IMR-90 (cell line): ENCODE measurements around the gene SLCO3A1. TPM values are rescaled to one million over a fixed set of nuclear protein-coding genes. Genes with fewer than 3 reads are reported as not detected.

Experiments
- ATAC-seq: fragments of 200-7000 bp; cut with Tn5 transposase; 2 replicates; pipeline ENCODE4 v1.9.1; 2020; ENCODE audit warnings: low read depth, mild to moderate bottlenecking, moderate library complexity
- BruUV-seq: library from RNA; stranded (reverse); fragments of 400-500 nt; replicated peaks from 2 replicates; lab custom pipeline; 2021; lab: Mats Ljungman, UMichigan
- CTCF ChIA-PET: fragments of 300-600 bp; formaldehyde crosslinking; extraction: SDS; loops from one replicate; lab custom pipeline; 2021; ENCODE audit warnings: antibody characterized with exemption; lab: Yijun Ruan, JAX
- POLR2A ChIA-PET: fragments of 300-600 bp; sonication (Branson Sonifier 250); formaldehyde crosslinking; loops from one replicate; lab custom pipeline; 2022; ENCODE audit warnings: antibody characterized with exemption; ENCODE audit not compliant: unreplicated experiment; lab: Charles Lee
- DNase-seq: peaks from one replicate; pipeline ENCODE4 v3.0.0; 2013
- H2AFZ ChIP-seq: replicated peaks from 2 replicates; pipeline ENCODE3; 2013; ENCODE audit warnings: low read length, mild to moderate bottlenecking; ENCODE audit not compliant: poor library complexity
- H2AK5ac ChIP-seq: 2 replicates; pipeline ENCODE4 v1.6.1; 2013; ENCODE audit warnings: low read depth, low read length, inconsistent platforms
- H2AK9ac ChIP-seq: replicated peaks from 2 replicates; pipeline ENCODE3; 2013; ENCODE audit warnings: mild to moderate bottlenecking, low read depth, low read length, moderate library complexity; ENCODE audit not compliant: poor library complexity
- H2BK120ac ChIP-seq: 2 replicates; pipeline ENCODE4 v1.6.1; 2013; ENCODE audit warnings: low read depth, low read length, inconsistent platforms
- H2BK15ac ChIP-seq: 3 replicates; pipeline ENCODE4 v1.6.1; 2013; ENCODE audit warnings: low read depth, low read length, inconsistent platforms
- H2BK20ac ChIP-seq: 2 replicates; pipeline ENCODE4 v1.6.1; 2013; ENCODE audit warnings: low read depth, mild to moderate bottlenecking, inconsistent platforms, low read length, moderate library complexity
- H2BK5ac ChIP-seq: 2 replicates; pipeline ENCODE4 v1.6.1; 2013; ENCODE audit warnings: mild to moderate bottlenecking, low read depth, low read length, inconsistent platforms; ENCODE audit not compliant: poor library complexity, severe bottlenecking
- H3K14ac ChIP-seq: replicated peaks from 2 replicates; pipeline ENCODE4 v1.6.1; 2013; ENCODE audit warnings: low read depth, low read length, inconsistent platforms
- H3K18ac ChIP-seq: 2 replicates; pipeline ENCODE4 v1.6.1; 2013; ENCODE audit warnings: low read depth, low read length, control low read depth
- H3K23ac ChIP-seq: 2 replicates; pipeline ENCODE4 v1.6.1; 2013; ENCODE audit warnings: low read depth, low read length, inconsistent platforms
- H3K27ac ChIP-seq: 2 replicates; pipeline ENCODE4 v1.5.1; 2013; ENCODE audit warnings: mild to moderate bottlenecking, control low read depth, low read length; ENCODE audit not compliant: insufficient read depth
- H3K27me3 ChIP-seq: 2 replicates; pipeline ENCODE4 v1.6.1; 2013; ENCODE audit warnings: low read length; ENCODE audit not compliant: control insufficient read depth, insufficient read depth
- H3K36me3 ChIP-seq: 2 replicates; pipeline ENCODE4 v1.6.1; 2013; ENCODE audit warnings: low read length, mixed read lengths; ENCODE audit not compliant: control insufficient read depth, insufficient read depth
- H3K4ac ChIP-seq: 2 replicates; pipeline ENCODE4 v1.6.1; 2013; ENCODE audit warnings: low read depth, low read length, inconsistent platforms
- H3K4me1 ChIP-seq: 2 replicates; pipeline ENCODE4 v1.6.1; 2013; ENCODE audit warnings: low read length, mixed read lengths; ENCODE audit not compliant: control insufficient read depth, insufficient read depth
- H3K4me2 ChIP-seq: 2 replicates; pipeline ENCODE4 v1.6.1; 2013; ENCODE audit warnings: low read depth, mild to moderate bottlenecking, control low read depth, low read length, moderate library complexity
- H3K4me3 ChIP-seq: 2 replicates; pipeline ENCODE4 v1.5.1; 2013; ENCODE audit warnings: low read depth, mild to moderate bottlenecking, control low read depth, low read length, moderate library complexity; ENCODE audit not compliant: insufficient read depth
- H3K56ac ChIP-seq: 2 replicates; pipeline ENCODE4 v1.6.1; 2013; ENCODE audit warnings: low read length, inconsistent platforms; ENCODE audit not compliant: insufficient read depth; ENCODE audit errors: extremely low read depth
- H3K79me1 ChIP-seq, 2 experiments: 2 replicates each; pipeline ENCODE4 v1.6.1; 2013; ENCODE audit warnings: low read length in 2 of 2, inconsistent platforms in 1 of 2, low read depth in 1 of 2
- H3K9ac ChIP-seq: 2 replicates; pipeline ENCODE4 v1.6.1; 2013; ENCODE audit warnings: low read depth, low read length, control low read depth
- H3K9me1 ChIP-seq: 2 replicates; pipeline ENCODE4 v1.6.1; 2013; ENCODE audit warnings: low read length, inconsistent platforms; ENCODE audit not compliant: insufficient read depth
- H3K9me3 ChIP-seq: 2 replicates; pipeline ENCODE4 v1.6.1; 2013; ENCODE audit warnings: low read length; ENCODE audit not compliant: control insufficient read depth, insufficient read depth
- H4K20me1 ChIP-seq: 2 replicates; pipeline ENCODE4 v1.6.1; 2013; ENCODE audit warnings: low read length, inconsistent platforms; ENCODE audit not compliant: insufficient read depth
- H4K5ac ChIP-seq: 2 replicates; pipeline ENCODE4 v1.6.1; 2013; ENCODE audit warnings: mild to moderate bottlenecking, low read depth, low read length, control low read depth
- H4K8ac ChIP-seq, 2 experiments: 2 replicates each; pipeline ENCODE4 v1.6.1; 2013; ENCODE audit warnings: low read depth in 2 of 2, low read length in 2 of 2, control low read depth in 1 of 2, inconsistent platforms in 1 of 2
- H4K91ac ChIP-seq: 2 replicates; pipeline ENCODE4 v1.6.1; 2013; ENCODE audit warnings: low read depth, low read length, inconsistent platforms; ENCODE audit not compliant: insufficient read depth
- BHLHE40 ChIP-seq: fragments of 150-350 bp; IDR thresholded peaks from 2 replicates; pipeline ENCODE4 v1.6.1; 2016; ENCODE audit warnings: mild to moderate bottlenecking, low read depth, low read length
- CEBPB ChIP-seq: IDR thresholded peaks from 2 replicates; pipeline ENCODE4 v1.6.1; 2012; ENCODE audit warnings: low read depth, low read length, improper control_type of control experiment
- CHD1 ChIP-seq: IDR thresholded peaks from 2 replicates; pipeline ENCODE4 v1.6.1; 2012; ENCODE audit warnings: low read depth, low read length, improper control_type of control experiment
- FOS ChIP-seq: fragments of 150-350 bp; IDR thresholded peaks from 2 replicates; pipeline ENCODE4 v1.6.1; 2016; ENCODE audit warnings: low read depth, low read length
- MAFK ChIP-seq: IDR thresholded peaks from 2 replicates; pipeline ENCODE4 v1.6.1; 2012; ENCODE audit warnings: low read depth, low read length, improper control_type of control experiment
- MAZ ChIP-seq: IDR thresholded peaks from 2 replicates; pipeline ENCODE4 v1.6.1; 2012; ENCODE audit warnings: low read depth, mild to moderate bottlenecking, low read length, improper control_type of control experiment, moderate library complexity, borderline replicate concordance
- MXI1 ChIP-seq: IDR thresholded peaks from 2 replicates; pipeline ENCODE4 v1.6.1; 2012; ENCODE audit warnings: low read depth, mild to moderate bottlenecking, low read length, moderate library complexity, borderline replicate concordance
- NFE2L2 ChIP-seq: fragments of 150-350 bp; IDR thresholded peaks from 2 replicates; pipeline ENCODE4 v1.6.1; 2016; ENCODE audit warnings: low read depth, mild to moderate bottlenecking, low read length
- POLR2A ChIP-seq: IDR thresholded peaks from 2 replicates; pipeline ENCODE4 v1.6.1; 2012; ENCODE audit warnings: mild to moderate bottlenecking, low read depth, low read length
- RAD21 ChIP-seq: IDR thresholded peaks from 2 replicates; pipeline ENCODE4 v1.6.1; 2012; ENCODE audit warnings: low read length, improper control_type of control experiment
- RCOR1 ChIP-seq: IDR thresholded peaks from 2 replicates; pipeline ENCODE4 v1.6.1; 2012; ENCODE audit warnings: mild to moderate bottlenecking, low read length, improper control_type of control experiment; ENCODE audit not compliant: insufficient replicate concordance
- RFX5 ChIP-seq: IDR thresholded peaks from 2 replicates; pipeline ENCODE4 v1.8.0; 2012; ENCODE audit warnings: low read depth, mild to moderate bottlenecking, low read length, moderate library complexity
- SMC3 ChIP-seq: fragments of 150-350 bp; IDR thresholded peaks from 2 replicates; pipeline ENCODE4 v1.6.1; 2016; ENCODE audit warnings: low read depth, mild to moderate bottlenecking, antibody characterized with exemption, low read length, moderate library complexity
- WGBS, 2 experiments: methylation state at CpG; one replicate each; pipeline versions ENCODE4 v1.1.5 to v1.1.7; 2013; ENCODE audit warnings: missing lambda C conversion rate in 2 of 2; ENCODE audit not compliant: insufficient read length in 1 of 2; ENCODE audit errors: extremely low coverage in 2 of 2; 5-methylcytosine and 5-hydroxymethylcytosine counted together
- dilution Hi-C: fragments of 300-500 bp; cut with HindIII; formaldehyde crosslinking; loops from one replicate; pipeline ENCODE4 v1.14.3; 2018; ENCODE audit warnings: low sequenced_read_pairs; ENCODE audit not compliant: unreplicated experiment
- in situ Hi-C: fragments of 300-500 bp; cut with MboI; formaldehyde crosslinking; loops from 3 replicates; pipeline ENCODE4 v1.14.3; 2019; ENCODE audit warnings: low sequenced_read_pairs, inconsistent platforms, mixed read lengths
- intact Hi-C: fragments of 100-400 bp; cut with micrococcal nuclease; formaldehyde crosslinking; loops from 2 replicates; pipeline ENCODE4 v1.10.0; 2022
- polyA plus RNA-seq, 3 experiments: library from polyadenylated mRNA; depleted of rRNA; stranded (reverse); fragments of >200 nt; gene quantifications; 2 replicates each; pipeline ENCODE4 v1.2.3, GENCODE V29; 2012; ENCODE audit warnings: low replicate concordance in 1 of 3
- total RNA-seq: library from RNA; depleted of rRNA; stranded (reverse); fragments of >200 nt; gene quantifications from 2 replicates; pipeline ENCODE4 v1.2.3, GENCODE V29; 2012
- TF ChIP-seq, protein P1 (sequence below): fragments of 150-350 bp; IDR thresholded peaks from 2 replicates; pipeline ENCODE4 v1.6.1; 2017; ENCODE audit warnings: mild to moderate bottlenecking, antibody characterized with exemption, low read length, low read depth
- TF ChIP-seq, protein P2 (sequence below): fragments of 150-350 bp; IDR thresholded peaks from 2 replicates; pipeline ENCODE4 v1.6.1; 2016; ENCODE audit warnings: low read depth, mild to moderate bottlenecking, low read length, moderate library complexity, borderline replicate concordance

The SLCO3A1 gene
- total and polyA plus RNA-seq, 2 of the 4 experiments (the other 2 are of a cell fraction) = 4.7 to 8.1 TPM

DNA sequence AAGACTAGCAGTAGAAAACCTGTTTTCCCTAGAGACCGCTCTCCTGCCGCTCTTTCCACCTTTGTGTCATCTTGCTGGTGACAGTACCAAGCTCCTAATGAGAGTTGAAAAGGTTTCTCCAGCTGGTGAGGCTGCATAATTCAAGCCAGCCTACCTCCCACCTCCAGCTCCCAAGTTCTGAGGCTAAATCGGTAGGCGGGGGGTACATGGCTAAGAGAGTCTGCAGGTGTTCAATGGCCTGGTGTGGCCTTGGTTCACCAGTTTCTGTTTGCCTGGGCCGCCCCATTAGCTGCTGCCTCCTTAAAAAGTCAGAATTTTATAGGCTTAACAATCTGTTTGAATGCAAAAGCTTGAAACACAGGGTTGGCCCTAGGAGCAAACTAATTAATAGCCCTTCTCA, 262.8 kb downstream of the SLCO3A1 start:
- Histone ChIP-seq H3K4me3 (no peak overlapping the region), H3K4me2 (no peak overlapping the region), H3K27ac (no peak overlapping the region), H3K9ac (no peak overlapping the region), H3K18ac (no peak overlapping the region), H3K9me3 (no peaks in the 10 kb centered on the region), H2BK20ac (no peak overlapping the region), H2BK5ac (no peak overlapping the region), H3K4me1 (peaks cover 4% of the 10 kb centered on the region; the same call in 1 of the 2 replicates), H3K27me3 (no peaks in the 10 kb centered on the region; the same call in 1 of the 2 replicates), H3K36me3 (no peaks in the 10 kb centered on the region), H3K23ac (no peak overlapping the region), H2BK15ac (no peak overlapping the region), H4K20me1 (no peaks in the 10 kb centered on the region), H2AK9ac (no peak overlapping the region), H4K5ac (no peak overlapping the region), H2AK5ac (no peak overlapping the region), H4K8ac (no peak overlapping the region), H2BK120ac (no peak overlapping the region), H3K79me1 (no peaks in the 10 kb centered on the region), H3K4ac (no peak overlapping the region), H3K9me1 (no peaks in the 10 kb centered on the region), H4K91ac (no peak overlapping the region), H3K14ac (no peak overlapping the region), H2AFZ (no peak overlapping the region), H3K56ac (no peak overlapping the region)
- CTCF ChIA-PET = no interaction called here
- ATAC-seq (no peak), DNase-seq (no peak)
- intact Hi-C loops = no loop called here
- in situ Hi-C loops = no loop called here
- WGBS, 2 experiments = no CpG with 5 or more reads among the region's 5 CpGs
- POLR2A ChIA-PET = no interaction called here
- dilution Hi-C loops = no loop called here
- TF ChIP-seq, protein P1, sequence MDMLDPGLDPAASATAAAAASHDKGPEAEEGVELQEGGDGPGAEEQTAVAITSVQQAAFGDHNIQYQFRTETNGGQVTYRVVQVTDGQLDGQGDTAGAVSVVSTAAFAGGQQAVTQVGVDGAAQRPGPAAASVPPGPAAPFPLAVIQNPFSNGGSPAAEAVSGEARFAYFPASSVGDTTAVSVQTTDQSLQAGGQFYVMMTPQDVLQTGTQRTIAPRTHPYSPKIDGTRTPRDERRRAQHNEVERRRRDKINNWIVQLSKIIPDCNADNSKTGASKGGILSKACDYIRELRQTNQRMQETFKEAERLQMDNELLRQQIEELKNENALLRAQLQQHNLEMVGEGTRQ = no peak
- TF ChIP-seq SMC3 (no peak), BHLHE40 (no peak), RCOR1 (no peak), CEBPB (no peak), MXI1 (no peak), CHD1 (no peak), FOS (no peak), NFE2L2 (no peak), MAFK (no peak), RFX5 (no peak), MAZ (no peak), RAD21 (no peak), POLR2A (no peak)
- TF ChIP-seq, protein P2, sequence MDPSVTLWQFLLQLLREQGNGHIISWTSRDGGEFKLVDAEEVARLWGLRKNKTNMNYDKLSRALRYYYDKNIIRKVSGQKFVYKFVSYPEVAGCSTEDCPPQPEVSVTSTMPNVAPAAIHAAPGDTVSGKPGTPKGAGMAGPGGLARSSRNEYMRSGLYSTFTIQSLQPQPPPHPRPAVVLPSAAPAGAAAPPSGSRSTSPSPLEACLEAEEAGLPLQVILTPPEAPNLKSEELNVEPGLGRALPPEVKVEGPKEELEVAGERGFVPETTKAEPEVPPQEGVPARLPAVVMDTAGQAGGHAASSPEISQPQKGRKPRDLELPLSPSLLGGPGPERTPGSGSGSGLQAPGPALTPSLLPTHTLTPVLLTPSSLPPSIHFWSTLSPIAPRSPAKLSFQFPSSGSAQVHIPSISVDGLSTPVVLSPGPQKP = no peak
- no TSS peak for BruUV-seq
